ENCODE measurements around the gene KRT83.
"Not testable (repeated sequence)": the region's sequence is repeated elsewhere in the genome, so short reads cannot be mapped to it uniquely, and the experiment has no call there.

Gene KRT83

DNA sequence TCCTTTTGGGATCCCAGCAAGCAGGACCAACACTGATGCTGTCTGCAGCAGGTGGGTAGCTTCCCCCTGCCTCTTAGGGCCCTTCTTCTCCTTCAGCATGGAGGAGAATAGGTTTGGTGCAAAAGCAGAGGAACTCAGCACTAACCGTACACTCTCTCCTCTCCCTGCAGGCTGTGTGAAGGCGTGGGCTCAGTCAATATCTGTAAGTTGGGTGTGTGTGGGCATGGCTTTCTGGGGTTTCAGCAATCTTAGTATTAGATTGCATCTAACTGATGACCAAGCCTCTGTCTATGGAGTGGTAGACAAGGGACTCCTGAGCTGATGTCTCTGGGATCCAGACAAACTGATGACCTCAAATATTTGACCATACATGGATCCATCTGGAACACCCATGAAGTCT is 31.8 kb upstream of the KRT83 start:
- DNase-seq: no peak

DNA sequence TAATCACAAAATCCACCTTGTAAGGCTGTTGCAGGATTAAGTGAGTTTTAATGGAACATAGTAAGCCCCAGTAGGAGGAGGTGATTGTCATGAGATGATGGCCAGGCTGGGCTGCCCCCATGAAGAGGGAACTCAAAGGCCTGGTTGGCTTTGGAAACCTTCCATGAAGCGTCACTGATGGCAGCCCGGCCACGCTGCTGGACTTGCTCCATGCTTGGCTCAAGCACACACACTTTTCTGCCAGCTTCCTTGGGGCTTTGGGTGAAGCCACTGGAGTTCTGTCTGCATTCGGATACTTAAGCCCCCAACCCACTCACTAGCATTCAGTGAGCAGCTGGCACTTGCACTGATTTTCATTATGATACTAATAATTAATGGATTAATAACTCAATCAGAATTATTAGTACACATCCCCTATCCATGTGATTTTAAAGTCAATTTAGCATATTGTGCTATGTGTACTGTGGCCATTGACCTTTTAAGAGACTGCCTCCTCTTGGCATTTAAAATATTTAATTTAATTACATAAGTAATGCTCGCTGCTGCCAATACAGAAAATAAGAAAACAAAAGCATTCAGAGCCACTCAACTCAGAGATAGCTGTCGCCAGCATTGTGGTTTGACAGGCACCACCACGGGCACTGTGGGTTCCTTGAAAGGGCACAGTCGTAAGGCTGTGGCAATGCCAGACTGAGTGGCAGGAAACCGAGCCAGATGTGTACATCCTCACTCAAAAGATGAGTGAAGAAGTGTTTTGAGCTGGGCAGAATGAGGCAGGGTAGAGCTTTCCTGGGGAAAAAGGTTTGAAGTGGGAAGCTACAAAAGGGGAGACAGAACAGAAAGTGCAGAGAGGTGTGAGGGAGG is 30.2 kb upstream of the KRT83 start:
- no peak for DNase-seq

DNA sequence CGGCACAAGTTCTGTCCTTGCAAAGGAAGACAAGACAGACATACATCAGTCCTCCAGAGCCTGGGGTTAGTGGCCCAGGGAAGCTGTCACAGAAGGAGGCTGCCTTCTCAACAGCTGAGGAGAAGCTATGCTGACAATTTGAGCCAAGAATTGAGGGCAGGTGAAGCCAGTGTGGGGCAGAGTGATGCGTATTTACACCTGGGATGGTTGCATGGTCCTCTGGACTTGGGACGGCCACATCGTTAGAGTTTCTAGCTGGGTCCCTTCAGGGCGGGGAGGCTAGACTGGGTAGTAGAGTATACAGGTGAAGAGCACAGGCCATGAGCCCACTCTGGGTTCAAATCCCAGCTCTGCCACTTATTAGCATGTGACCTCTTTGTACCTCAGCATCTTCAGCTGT is 29.6 kb upstream of the KRT83 start:
- no peak for DNase-seq

DNA sequence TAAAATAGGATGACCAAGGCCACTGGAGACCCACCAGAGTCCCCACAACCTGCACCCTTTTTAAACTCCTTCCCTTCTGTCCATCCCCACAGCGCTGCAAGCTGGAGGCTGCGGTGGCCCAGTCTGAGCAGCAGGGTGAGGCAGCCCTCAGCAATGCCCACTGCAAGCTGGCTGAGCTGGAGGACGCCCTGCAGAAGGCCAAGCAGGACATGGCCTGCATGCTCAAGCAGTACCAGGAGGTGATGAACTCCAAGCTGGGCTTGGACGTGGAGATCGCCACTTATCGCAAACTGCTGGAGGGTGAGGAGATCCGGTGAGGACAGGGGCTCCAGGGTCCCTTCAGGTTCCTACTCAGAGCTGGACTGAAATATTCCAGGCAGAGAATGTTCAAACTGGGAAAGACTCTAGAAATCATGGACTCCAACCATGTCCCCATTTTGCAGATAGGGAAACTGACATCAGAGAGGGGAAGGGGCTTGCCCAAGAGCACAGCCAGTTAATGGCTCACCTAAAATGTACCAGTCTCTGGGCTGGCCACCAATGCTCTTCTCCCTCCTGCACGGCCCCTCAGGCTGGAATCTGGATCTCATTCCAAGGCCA is 28.9 kb upstream of the KRT83 start:
- no peak for DNase-seq

DNA sequence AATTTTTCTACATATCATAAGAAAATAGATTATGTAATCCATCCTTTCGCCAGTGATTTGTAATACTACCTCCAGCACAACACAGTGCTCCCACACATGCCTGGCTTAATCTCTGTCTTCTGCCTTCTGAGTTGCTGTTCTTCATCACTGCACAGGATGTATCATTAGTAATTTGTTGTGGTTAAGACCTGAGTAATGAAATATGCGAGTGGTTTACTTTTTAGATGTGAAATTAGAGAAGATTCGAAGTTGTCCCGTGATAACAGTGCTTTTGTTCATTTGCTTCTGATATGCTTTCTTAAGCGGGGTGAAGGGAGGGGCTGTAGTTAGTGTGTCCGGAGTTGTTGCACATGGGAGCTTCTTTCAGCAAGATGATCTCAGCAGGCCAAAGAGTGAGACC is 28.0 kb upstream of the KRT83 start:
- no peak for DNase-seq

DNA sequence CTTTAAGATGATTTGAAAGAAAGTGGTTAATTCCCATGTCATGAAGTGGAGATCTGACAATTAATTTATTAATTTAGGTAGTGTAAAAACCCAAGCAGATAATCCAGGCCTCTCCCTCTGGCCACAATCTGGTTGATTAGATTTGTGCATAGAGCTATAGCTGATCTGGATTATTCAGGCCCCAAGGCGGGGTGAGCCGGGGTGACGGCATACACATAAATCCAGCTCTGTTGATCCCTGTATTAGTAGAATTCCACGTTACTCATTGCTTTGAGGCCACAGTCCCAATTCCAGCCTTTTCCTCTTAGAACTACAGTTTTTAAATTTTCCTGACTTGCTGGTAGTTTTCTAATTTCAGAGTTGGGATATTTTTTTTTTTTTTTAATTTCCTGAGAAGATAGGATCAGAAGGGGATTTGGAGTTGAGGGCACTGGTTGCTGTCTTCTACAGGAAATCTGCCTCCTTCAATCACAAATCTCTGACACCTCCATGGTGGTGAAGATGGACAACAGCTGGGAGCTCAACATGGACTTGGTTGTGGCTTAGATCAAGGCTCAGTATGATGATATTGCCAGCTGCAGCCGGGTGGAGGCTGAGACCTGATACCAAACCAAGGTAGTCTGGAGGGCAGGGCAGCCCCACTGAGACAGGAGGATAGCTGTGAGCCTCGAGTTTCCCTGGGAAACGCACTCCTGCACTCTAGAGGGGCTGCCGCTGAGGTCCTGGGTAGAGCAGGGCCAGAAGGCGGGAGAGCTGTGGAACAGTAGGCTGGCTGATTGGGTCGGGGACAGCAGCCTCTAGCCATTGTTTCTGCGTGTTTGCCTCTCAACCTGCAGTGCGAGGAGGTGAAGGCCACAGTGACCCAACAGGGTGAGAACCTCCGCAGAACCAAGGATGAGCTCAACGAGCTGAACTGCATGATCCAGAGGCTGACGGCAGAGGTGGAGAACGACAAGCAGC is 26.6 kb upstream of the KRT83 start:
- DNase-seq: no peak

DNA sequence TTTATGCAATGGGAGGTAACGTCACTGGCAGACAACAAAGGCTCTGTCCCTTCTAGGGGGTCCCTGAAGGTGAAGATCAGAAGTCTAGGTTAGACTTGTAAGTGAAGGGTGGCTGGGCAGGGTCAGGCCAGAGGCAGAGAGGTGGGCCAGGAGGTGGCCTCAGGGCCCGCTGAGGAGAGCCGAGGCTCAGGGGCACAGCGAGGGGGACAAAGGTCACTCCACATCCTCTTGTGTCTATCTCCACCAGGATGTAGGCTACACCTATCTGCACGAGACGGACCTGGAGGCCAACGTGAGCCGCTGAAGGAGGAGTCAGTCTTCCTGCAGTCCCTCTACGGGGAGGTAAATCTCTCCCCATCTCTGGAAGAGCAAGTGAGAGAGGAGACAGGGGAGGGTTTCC is 25.8 kb upstream of the KRT83 start:
- DNase-seq: no peak

DNA sequence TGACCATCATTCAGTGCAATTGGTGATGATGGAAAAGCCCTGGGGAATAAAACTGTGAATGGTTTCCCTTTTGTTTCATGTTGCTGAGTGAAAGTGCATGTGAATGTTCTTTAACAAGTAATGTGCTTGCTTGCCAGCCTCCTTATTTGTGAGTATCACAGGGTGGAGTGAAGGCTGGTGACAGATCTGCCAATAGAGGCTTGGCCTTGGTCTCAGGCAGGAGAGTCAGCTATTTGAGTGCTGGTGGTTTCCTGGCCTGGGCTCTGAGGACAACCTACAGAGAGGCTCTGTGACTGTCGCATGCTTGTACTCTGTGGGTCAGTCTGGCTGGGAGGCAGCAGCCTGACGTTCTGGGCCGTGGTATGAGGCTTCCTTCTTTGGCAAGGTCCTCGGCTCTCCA is 25.4 kb upstream of the KRT83 start:
- no peak for DNase-seq

DNA sequence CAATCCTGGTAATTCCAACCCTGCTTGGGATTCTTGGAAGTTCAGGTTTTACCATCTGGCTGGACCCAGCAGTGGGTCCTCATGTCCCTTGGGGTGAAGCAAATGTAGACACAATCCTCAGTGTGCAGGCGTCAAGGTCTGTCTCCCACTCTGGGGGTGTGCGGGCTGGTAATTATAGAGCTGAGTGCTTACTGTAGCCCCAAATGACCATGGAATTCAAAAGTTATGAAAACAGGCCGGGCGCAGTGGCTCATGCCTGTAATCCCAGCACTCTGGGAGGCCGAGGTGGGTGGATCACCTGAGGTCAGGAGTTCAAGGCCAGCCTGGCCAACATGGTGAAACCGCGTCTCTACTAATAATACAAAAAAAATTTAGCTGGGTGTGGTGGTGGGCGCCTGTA is 23.8 kb upstream of the KRT83 start:
- not testable (repeated sequence) for DNase-seq

DNA sequence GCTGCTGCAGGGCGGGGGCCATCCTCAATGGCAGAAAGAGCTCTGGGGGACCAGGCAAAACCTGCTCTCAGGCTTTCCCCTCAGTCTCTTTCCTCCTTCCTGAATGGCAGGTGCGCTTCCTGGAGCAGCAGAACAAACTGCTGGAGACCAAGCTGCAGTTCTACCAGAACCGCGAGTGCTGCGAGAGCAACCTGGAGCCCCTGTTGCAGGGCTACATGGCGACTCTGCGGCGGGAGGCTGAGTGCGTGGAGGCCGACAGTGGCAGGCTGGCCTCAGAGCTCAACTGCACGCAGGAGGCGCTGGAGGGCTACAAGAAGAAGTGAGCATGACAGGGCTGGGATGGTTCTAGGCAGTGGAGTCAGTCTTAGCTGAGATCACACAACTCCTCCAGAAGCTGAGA is 22.9 kb upstream of the KRT83 start:
- DNase-seq: no peak

DNA sequence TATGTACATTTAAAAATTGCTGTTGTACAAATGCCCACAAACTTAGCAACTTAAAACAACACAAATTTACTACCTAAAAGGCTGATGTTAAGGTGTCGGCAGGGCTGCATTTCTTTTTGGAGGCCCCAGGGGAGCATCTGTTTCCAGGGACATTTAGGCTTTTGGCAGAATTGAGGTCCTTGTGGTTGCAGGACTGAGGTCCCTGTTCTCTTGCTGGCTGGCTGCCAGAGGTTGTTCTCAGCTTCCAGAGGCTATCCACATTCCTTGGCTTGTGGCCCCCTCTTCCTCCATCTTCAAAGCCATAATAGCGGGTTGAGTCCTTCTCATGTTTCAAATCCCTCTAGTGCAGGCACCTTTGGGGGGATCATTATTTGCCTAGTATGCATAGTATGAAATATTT is 22.4 kb upstream of the KRT83 start:
- DNase-seq: no peak

DNA sequence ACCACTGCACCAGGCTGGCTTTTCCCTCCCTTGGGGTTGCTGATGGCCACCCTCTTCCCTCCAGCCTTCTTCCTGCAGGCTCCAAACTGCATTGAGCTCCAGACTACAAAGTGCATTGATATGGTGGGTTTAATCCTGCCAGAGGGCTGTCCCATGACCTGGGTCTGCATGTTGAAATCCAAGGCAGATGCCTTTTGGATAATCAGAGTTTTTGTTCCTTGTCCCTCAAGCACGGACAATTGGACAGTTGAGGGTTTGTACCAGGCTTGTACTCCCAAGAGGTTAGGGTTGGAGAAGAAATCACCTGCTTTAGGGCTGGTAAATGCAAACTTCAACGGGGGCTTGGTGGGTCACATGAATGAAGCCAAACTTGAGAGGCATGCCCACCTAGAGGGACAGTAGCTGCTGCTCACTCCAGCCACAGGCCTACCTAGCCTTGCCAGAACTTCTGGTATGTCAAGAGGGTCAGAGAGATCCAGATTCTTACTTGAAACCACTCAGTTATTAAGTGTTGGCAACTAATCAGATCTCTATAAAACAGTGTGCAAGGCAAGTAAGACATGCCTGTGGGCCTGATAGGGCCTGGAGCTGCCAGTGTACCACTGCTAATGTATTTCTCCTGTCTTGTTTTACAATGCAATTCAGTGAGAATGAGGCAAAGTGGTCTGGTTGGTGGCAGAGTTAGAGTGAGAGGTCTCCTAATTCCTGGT is 21.7 kb upstream of the KRT83 start:
- DNase-seq: no peak

DNA sequence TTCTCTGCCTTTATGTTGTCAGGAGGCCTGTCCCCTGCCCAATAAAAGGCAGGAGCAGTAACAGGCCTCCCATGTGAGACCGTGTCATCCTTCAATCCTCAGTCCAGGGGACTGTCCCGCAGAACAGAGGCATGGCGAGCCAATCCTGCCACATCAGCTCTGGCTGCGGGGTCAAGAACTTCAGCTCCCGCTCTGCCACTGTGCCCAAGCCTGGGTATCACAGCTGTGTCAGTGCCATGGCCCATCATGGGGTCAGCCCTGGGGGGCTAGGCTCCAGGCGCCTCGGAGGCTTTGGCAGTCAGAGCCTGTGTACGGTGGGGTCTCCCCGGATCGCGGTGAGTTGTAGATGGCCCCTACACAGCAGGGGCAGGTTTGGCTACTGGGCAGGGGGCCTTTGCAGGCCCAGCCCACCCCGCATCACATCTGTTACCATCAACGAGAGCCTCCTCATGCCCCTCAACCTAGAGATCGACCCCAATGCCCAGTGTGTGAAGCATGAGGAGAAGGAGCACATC is 19.9 kb upstream of the KRT83 start:
- DNase-seq: no peak

DNA sequence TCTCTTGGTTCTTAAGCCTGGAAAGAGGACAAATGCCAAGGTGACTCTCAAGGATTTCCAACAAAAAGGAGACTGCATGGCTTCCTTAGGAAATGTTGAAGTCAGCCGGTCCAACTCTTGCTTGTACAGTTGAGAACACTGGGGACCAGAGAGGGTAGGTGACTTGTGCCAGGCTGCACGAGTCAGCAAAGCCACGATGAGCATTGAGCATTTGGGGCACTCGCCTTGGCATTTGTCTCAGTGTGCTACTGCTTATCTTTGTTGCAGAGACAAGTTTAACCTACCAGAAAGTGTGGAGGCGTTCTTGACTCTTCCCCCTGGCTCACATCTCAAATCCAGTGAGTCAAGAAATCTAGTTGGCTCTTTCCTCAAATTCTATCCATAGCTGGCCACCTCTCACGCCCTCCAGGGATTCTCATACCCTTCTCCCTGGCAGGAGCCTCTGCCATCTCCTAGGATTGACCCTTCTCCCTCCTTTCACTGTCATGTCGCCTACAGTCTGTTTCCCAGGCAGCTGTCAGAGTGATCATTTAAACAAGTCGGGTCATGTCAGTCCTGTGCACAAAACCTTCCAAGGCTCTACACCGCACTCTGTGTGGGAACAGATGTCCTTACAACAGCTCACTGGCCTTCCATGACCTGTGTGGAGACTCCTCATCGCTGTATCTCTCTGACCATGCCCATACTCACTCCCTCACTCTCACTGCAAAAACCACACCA is 17.2 kb upstream of the KRT83 start:
- no peak for DNase-seq

DNA sequence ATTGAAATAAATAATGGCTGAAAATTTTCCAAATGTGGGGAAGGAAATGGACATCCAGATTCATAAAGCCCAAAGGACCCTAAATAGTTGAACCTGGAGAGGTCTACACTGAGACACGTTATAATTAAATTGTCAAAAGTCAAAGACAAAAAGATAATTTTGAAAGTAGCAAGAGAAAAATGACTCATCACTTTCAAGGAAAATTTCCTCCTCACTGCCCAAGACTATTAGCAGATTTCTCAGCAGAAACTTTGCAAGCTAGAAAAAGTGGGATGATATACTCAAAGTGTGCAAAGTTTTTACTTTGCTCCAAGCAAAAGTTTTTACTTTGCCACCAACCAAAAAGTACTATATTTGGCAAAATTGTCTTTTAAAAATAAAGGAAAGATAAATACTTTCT is 15.9 kb upstream of the KRT83 start:
- no peak for DNase-seq

DNA sequence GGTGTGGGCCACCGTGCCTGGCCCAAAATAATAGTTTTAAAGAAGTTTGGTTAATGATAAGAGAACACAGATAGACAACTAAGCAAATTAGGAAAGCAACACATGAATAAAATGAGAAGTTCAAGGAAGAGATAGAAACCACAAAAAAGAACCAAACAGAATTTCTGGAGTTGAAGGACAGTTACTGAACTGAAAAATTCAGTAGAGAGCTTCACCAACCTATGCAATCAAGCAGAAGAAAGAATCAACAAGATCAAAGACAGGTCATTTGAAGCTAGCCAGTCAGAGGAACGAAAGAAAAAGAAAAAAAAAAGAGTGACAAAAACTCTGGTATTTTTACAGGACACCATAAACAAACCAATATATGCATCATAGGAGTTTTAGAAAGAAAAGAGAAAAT is 15.4 kb upstream of the KRT83 start:
- no peak for DNase-seq

DNA sequence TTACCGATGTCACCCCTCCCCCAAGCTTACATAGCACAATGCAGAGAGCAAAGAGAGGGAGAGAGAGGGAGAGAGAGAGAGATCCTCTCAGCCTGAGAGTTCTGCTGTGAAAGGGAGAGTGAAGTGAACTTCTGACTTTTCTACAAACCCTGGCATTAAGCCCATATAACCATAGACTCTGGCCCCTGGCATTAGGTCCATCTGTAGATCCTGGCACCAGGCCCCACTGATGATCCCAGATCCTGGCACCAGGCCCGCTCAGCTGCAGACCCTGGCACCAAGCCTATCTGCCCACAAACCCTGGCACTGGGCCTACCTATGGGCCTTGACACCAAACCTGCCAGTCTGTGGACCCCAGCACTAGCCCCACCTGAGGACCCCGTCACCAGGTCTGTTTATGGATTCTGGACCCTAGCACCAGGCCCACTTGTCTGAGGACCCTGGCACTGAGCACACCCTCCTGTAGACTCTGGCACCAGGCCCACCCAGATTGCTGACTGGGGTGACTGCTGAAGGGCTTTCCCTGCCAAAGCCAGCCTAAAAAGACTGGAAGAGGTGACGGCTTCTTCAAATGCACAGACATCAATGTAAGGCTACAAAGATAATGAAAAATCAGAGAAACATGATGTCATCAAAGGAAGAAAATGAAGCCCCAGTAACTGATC is 14.5 kb upstream of the KRT83 start:
- DNase-seq: no peak

DNA sequence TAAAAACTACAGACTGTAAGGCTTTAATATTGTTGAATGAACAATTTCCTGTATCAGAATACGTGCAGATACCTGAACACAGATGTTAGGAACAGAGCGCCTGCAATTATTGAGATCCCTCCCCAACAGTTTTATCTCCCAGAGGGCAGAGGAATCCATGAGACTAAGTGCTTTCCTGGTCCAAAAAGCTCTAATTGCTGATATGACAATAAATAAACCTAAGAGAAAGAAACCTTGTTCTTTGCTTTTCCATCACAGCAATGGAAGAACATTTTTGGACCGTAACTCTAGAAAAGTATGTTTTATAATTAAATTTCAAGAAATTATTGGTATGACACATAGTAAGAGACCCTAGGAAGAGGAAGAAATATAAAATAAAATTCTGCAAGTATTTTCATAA is 13.0 kb upstream of the KRT83 start:
- DNase-seq: no peak

DNA sequence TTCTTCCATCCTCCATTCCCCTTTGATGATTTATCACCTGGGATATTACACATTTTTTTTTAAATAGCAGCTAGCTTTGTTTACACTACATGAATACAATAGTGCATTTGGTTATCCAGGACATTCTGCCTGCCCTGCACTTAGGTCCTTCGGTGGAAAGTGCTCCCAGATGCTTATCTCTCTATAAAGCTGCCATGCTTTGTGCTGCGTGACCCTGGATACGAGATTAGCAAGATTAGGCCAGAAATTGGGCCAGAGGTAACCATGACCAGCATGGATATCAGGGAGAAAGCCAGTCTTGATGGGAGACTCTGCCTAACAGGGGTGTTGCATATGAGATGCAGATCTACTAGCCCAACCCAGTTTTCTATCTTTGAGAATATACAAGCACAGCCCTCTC is 12.1 kb upstream of the KRT83 start:
- DNase-seq: no peak

DNA sequence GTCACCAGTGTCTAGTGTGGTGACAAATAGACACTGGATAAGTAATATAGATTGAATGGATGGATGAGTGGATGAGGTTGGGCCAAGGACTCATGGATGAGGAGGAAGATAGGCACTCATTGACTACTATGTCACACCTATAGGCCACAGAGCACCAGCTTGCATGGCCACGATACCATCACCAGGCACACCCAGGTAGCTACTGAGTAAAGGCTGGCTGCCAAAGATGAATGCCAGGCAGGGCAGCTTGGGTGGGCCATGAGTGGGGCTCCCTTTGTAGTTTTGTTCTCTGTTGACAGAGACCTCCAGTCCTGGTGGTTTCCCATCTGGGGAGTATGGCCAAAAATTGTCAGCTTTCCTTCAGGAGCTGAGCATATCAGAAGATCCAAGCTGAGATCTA is 11.2 kb upstream of the KRT83 start:
- no peak for DNase-seq

DNA sequence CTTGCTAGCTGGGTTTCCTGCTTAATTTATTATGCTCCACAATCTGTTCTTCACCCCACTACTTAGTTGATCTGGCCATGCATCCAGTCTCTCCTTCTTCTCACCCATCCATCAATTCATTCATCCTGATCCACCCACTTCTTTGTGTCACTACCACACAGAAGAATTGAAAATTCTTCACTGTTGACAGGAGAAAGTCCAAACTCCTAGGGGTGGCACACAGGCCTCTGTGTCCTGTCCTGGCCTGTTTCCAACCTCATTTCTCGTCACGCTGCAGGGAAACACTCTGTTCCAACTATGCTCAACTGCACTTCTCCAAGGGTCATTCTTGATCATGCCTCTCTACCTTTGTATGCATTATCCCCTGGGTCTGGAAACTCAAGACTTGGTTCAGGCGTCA is 10.6 kb upstream of the KRT83 start:
- no peak for DNase-seq
